A549 treated with ZK216348 at 1 μM for 4 hours (cell line): Measurements from ENCODE around the gene GUCA1A. TPM values are rescaled to one million over a fixed set of nuclear protein-coding genes. Genes with fewer than 3 reads are reported as not detected.

Experiments
- total RNA-seq: library from RNA; stranded (reverse); fragments of 200-300 nt; extraction: Qiagen RNA extraction; gene quantifications from 5 replicates; pipeline ENCODE4 v1.2.3, GENCODE V29; 2022; ENCODE audit warnings: low read depth

GUCA1A gene
- not detected in 5 replicates for total RNA-seq

DNA sequence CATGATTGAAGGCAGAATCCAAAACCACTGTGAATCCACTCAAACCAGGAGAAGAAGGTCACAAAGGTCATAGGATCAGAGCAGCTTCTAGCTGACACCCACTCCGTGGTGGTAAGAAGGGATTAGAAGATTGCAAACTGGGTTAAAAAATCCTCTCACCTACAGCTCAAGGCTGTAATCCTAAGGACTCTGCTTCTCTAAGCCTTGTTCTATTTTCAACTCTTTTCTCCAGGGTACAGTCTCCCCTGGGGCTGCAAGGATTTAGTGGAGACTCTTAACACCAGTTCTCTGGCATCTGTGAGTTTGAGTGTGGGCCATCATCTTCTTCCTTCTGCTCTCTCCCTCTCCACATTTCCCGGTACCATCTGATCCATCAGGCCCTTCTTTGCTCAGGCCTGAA, at the start of gene GUCA1A:
Gene GUCA1A (plus strand): TSS at position 264 of the 400 bp plus-strand sequence. CDS start 250 bp downstream, outside the sequence.

DNA sequence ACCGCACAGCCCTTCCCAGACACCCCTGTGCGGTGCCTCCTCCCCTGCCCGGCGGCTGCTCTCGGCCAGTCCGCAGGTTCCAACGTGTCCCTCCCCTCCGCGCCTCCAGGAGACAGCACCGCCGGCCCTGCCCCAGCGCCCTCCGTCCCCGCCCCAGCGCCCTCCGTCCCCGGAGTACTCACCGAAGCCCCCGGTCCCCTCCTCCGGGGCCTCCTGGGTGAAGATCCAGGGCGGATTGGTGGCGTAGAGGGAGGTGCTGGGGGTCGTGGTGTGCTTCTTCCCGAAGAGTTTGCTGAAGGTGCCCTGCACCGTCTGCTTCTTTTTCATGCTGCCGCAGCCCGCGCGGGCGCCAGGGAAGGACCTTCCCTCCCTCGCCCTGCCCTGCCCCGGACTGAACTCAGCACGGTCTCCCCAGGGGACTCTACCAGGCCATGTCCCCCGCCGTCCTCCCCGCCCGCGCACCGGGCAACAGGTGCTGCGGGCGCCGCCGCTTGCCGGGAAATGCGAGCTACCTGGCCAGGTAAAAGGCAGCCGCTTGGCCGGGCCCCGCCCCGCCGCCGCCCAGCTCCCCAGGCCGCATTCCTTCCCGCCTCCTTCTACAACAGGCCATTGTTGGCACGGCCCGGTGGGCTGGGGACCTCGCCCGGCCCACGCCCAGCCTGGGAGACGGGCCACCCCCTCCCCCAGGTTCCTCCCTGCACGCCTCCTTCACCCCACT, 30.9 kb upstream of the GUCA1A start, which contains the start of gene C6orf132:
Gene C6orf132 (minus strand): TSS at position 503 of the 718 bp plus-strand sequence. CDS start 176 bp downstream, at position 327.

DNA sequence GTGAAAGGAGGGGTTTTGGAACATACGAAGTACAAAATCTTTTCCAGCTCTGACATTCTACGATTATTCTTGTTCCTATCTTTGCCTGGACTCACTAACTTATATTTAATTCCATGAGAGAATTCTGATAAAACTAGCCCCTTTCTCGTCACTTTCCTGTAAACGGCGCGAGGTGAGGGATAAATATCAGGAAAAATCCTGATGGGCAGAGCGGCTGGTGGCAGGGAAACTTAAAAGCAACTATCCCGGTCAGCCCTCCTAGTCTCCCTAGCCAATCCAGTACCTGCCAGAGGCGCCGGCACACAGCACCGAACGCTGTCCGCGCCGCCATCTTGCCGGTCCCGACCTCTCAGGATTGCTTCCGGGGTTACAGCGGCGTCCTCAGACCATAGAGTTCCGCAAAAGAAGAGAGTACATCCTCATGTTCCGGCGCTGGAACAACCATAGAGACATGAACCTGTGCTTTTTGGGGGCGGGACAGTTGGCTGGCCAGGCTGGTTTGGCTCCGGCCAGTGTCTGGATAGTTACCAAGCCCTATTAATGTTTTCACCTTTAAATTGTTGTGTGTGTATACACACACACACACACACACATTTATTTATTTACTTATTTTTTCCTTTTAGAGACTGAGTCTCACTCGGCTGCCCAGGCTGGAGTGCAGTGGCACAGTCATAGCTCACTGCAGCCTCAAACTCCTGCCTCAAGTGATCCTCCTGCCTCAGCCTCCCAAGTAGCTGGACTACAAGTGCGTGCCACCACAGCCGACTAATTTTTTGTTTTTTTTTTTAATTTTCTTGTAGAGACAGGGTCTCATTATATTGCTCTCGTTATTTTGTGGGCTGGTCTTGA, 44.6 kb downstream of the GUCA1A start, which contains the start of gene MRPS10:
Gene MRPS10 (minus strand): TSS at position 343 of the 849 bp plus-strand sequence. CDS start 12 bp downstream, at position 331.

Other genes with a start within 250 kb of the GUCA1A start
- 109 to 184 TPM (median 176 TPM) in 5 replicates for gene CCND3, start 231.6 kb upstream of the GUCA1A start, total RNA-seq
- gene TAF8, start 122.8 kb upstream of the GUCA1A start, total RNA-seq, result 9.4 to 16.2 TPM (median 15.3 TPM) in 5 replicates
- gene C6orf132, start 30.7 kb upstream of the GUCA1A start, total RNA-seq, result 1.3 to 2.6 TPM (median 1.9 TPM) in 5 replicates
- 0.19 to 0.87 TPM (median 0.39 TPM) in 3 of 5 replicates, not detected in the others for gene GUCA1B, start 21.6 kb downstream of the GUCA1A start, total RNA-seq
- gene MRPS10, start 44.5 kb downstream of the GUCA1A start, total RNA-seq, result 29.2 to 39.9 TPM (median 35.7 TPM) in 5 replicates